Smooth muscle cell of the brain vasculature (primary cell): ENCODE data around the gene C5orf15.
"Not testable (repeated sequence)": the region's sequence is repeated elsewhere in the genome, so short reads cannot be mapped to it uniquely, and the experiment has no call there.

Experiments
- DNase-seq: peaks from one replicate; pipeline ENCODE4 v3.0.0-alpha.2; 2012; ENCODE audit warnings: low read depth, low spot score

Gene C5orf15

GRCh38 chr5:133963493-133964128, 4.8 kb downstream of the C5orf15 start:
- DNase-seq: no peak

- DNase-seq: no peak
Observed at GRCh38 chr5:133962801-133963476, 5.5 kb downstream of the C5orf15 start.

GRCh38 chr5:133962131-133962530, 6.3 kb downstream of the C5orf15 start:
- no peak for DNase-seq

- no peak for DNase-seq
Observed at GRCh38 chr5:133959643-133960042, 8.8 kb downstream of the C5orf15 start.

GRCh38 chr5:133957591-133957990, 10.8 kb downstream of the C5orf15 start:
- no peak for DNase-seq

- DNase-seq: no peak
Observed at GRCh38 chr5:133957080-133957479, 11.3 kb downstream of the C5orf15 start.

- DNase-seq: not testable (repeated sequence)
Observed at GRCh38 chr5:133956196-133956595, 12.2 kb downstream of the C5orf15 start.

- DNase-seq: no peak
Observed at GRCh38 chr5:133953568-133954145, 14.8 kb downstream of the C5orf15 start.

- DNase-seq: peak; percentile 64
Observed at GRCh38 chr5:133952729-133953567, 15.5 kb downstream of the C5orf15 start.

GRCh38 chr5:133950821-133951612, 17.4 kb downstream of the C5orf15 start:
- no peak for DNase-seq

GRCh38 chr5:133948721-133949120, 19.7 kb downstream of the C5orf15 start:
- no peak for DNase-seq

- DNase-seq: no peak
Observed at GRCh38 chr5:133947431-133947841, 21.0 kb downstream of the C5orf15 start.

- no peak for DNase-seq
Observed at GRCh38 chr5:133945568-133945967, 22.9 kb downstream of the C5orf15 start.

- no peak for DNase-seq
Observed at GRCh38 chr5:133944263-133945185, 23.9 kb downstream of the C5orf15 start.

- DNase-seq: no peak
Observed at GRCh38 chr5:133943475-133943817, 25.0 kb downstream of the C5orf15 start.

GRCh38 chr5:133942614-133943474, 25.6 kb downstream of the C5orf15 start:
- DNase-seq: no peak

- DNase-seq: no peak
Observed at GRCh38 chr5:133941456-133942196, 26.8 kb downstream of the C5orf15 start.

GRCh38 chr5:133939668-133940067, 28.8 kb downstream of the C5orf15 start:
- no peak for DNase-seq

- DNase-seq: no peak
Observed at GRCh38 chr5:133938929-133939328, 29.5 kb downstream of the C5orf15 start.
